ENCODE results near the gene SNX33.
"Not testable (repeated sequence)": the region's sequence is repeated elsewhere in the genome, so short reads cannot be mapped to it uniquely, and the experiment has no call there.

SNX33 gene

GRCh38 chr15:75675579-75676404 lies 28.1 kb downstream of the SNX33 start:
- no peaks in the 10 kb centered on the region for H3K27me3 ChIP-seq (ENCODE audit: insufficient read depth, low read length)
- H3K9me3 ChIP-seq (ENCODE audit: low read length), result no peaks in the 10 kb centered on the region
- no peak overlapping the region for H2AFZ ChIP-seq (ENCODE audit: low read depth, low read length)
- peaks cover 20% of the 10 kb centered on the region for H3K4me1 ChIP-seq (ENCODE audit: insufficient read depth, low read length)
- no peak overlapping the region for H3K4me3 ChIP-seq (ENCODE audit: low read length)
- H3K36me3 ChIP-seq (ENCODE audit: insufficient read depth, low read length), result no peaks in the 10 kb centered on the region

GRCh38 chr15:75676688-75677464 lies 29.2 kb downstream of the SNX33 start:
- Histone ChIP-seq H3K9me3 (ENCODE audit: low read length) (no peaks in the 10 kb centered on the region), H3K4me1 (ENCODE audit: insufficient read depth, low read length) (peaks cover 20% of the 10 kb centered on the region), H3K27me3 (ENCODE audit: insufficient read depth, low read length) (no peaks in the 10 kb centered on the region), H2AFZ (ENCODE audit: low read depth, low read length) (no peak overlapping the region), H3K36me3 (ENCODE audit: insufficient read depth, low read length) (no peaks in the 10 kb centered on the region), H3K4me3 (ENCODE audit: low read length) (no peak overlapping the region)

- Histone ChIP-seq H3K4me3 (ENCODE audit: low read length) (no peak overlapping the region), H3K4me1 (ENCODE audit: insufficient read depth, low read length) (peaks cover 20% of the 10 kb centered on the region), H2AFZ (ENCODE audit: low read depth, low read length) (no peak overlapping the region), H3K36me3 (ENCODE audit: insufficient read depth, low read length) (no peaks in the 10 kb centered on the region), H3K9me3 (ENCODE audit: low read length) (no peaks in the 10 kb centered on the region), H3K27me3 (ENCODE audit: insufficient read depth, low read length) (no peaks in the 10 kb centered on the region)
Measured at GRCh38 chr15:75677465-75678323, 30.0 kb downstream of the SNX33 start.

- H2AFZ ChIP-seq (ENCODE audit: low read depth, low read length); H3K36me3 ChIP-seq (ENCODE audit: insufficient read depth, low read length): not testable (repeated sequence)
Measured at GRCh38 chr15:75678324-75678690, 30.6 kb downstream of the SNX33 start.

GRCh38 chr15:75680007-75680789 lies 32.5 kb downstream of the SNX33 start:
- no peaks in the 10 kb centered on the region for H3K27me3 ChIP-seq (ENCODE audit: insufficient read depth, low read length)
- H3K4me1 ChIP-seq (ENCODE audit: insufficient read depth, low read length), result peaks cover 20% of the 10 kb centered on the region
- H3K4me3 ChIP-seq (ENCODE audit: low read length), result no peak overlapping the region
- no peaks in the 10 kb centered on the region for H3K36me3 ChIP-seq (ENCODE audit: insufficient read depth, low read length)
- no peak overlapping the region for H2AFZ ChIP-seq (ENCODE audit: low read depth, low read length)
- H3K9me3 ChIP-seq (ENCODE audit: low read length), result no peaks in the 10 kb centered on the region

More at GRCh38 chr15:75678324-75678690, 30.6 kb downstream of the SNX33 start:
- peaks cover 20% of the 10 kb centered on the region for H3K4me1 ChIP-seq (ENCODE audit: insufficient read depth, low read length)
- not testable (repeated sequence) for H3K27me3 ChIP-seq (ENCODE audit: insufficient read depth, low read length); H3K4me3 ChIP-seq (ENCODE audit: low read length); H3K9me3 ChIP-seq (ENCODE audit: low read length)

GRCh38 chr15:75682181-75683135 lies 34.7 kb downstream of the SNX33 start:
- Histone ChIP-seq H3K9me3 (ENCODE audit: low read length) (no peaks in the 10 kb centered on the region), H3K4me1 (ENCODE audit: insufficient read depth, low read length) (peaks cover 17% of the 10 kb centered on the region), H3K36me3 (ENCODE audit: insufficient read depth, low read length) (no peaks in the 10 kb centered on the region), H2AFZ (ENCODE audit: low read depth, low read length) (no peak overlapping the region), H3K4me3 (ENCODE audit: low read length) (no peak overlapping the region), H3K27me3 (ENCODE audit: insufficient read depth, low read length) (no peaks in the 10 kb centered on the region)

GRCh38 chr15:75683646-75684312 lies 36.1 kb downstream of the SNX33 start:
- H2AFZ ChIP-seq (ENCODE audit: low read depth, low read length); H3K4me3 ChIP-seq (ENCODE audit: low read length); H3K27me3 ChIP-seq (ENCODE audit: insufficient read depth, low read length); H3K36me3 ChIP-seq (ENCODE audit: insufficient read depth, low read length); H3K9me3 ChIP-seq (ENCODE audit: low read length): not testable (repeated sequence)
- H3K4me1 ChIP-seq (ENCODE audit: insufficient read depth, low read length), result peaks cover 13% of the 10 kb centered on the region

- no peaks in the 10 kb centered on the region for H3K9me3 ChIP-seq (ENCODE audit: low read length)
- no peak overlapping the region for H2AFZ ChIP-seq (ENCODE audit: low read depth, low read length)
- no peaks in the 10 kb centered on the region for H3K36me3 ChIP-seq (ENCODE audit: insufficient read depth, low read length)
- no peaks in the 10 kb centered on the region for H3K27me3 ChIP-seq (ENCODE audit: insufficient read depth, low read length)
- peaks cover 13% of the 10 kb centered on the region for H3K4me1 ChIP-seq (ENCODE audit: insufficient read depth, low read length)
- no peak overlapping the region for H3K4me3 ChIP-seq (ENCODE audit: low read length)
Measured at GRCh38 chr15:75684648-75685047, 36.9 kb downstream of the SNX33 start.

- no peaks in the 10 kb centered on the region for H3K9me3 ChIP-seq (ENCODE audit: low read length)
Measured at GRCh38 chr15:75685195-75685594, 37.5 kb downstream of the SNX33 start.

GRCh38 chr15:75686212-75686642 lies 38.5 kb downstream of the SNX33 start:
- H3K9me3 ChIP-seq (ENCODE audit: low read length); H3K4me1 ChIP-seq (ENCODE audit: insufficient read depth, low read length); H3K4me3 ChIP-seq (ENCODE audit: low read length); H2AFZ ChIP-seq (ENCODE audit: low read depth, low read length); H3K36me3 ChIP-seq (ENCODE audit: insufficient read depth, low read length); H3K27me3 ChIP-seq (ENCODE audit: insufficient read depth, low read length): not testable (repeated sequence)

More at GRCh38 chr15:75685195-75685594, 37.5 kb downstream of the SNX33 start:
- Histone ChIP-seq H3K27me3 (ENCODE audit: insufficient read depth, low read length) (no peaks in the 10 kb centered on the region), H3K4me1 (ENCODE audit: insufficient read depth, low read length) (peaks cover 10% of the 10 kb centered on the region), H2AFZ (ENCODE audit: low read depth, low read length) (no peak overlapping the region), H3K36me3 (ENCODE audit: insufficient read depth, low read length) (no peaks in the 10 kb centered on the region), H3K4me3 (ENCODE audit: low read length) (no peak overlapping the region)

GRCh38 chr15:75687486-75688277 lies 40.0 kb downstream of the SNX33 start:
- H3K9me3 ChIP-seq (ENCODE audit: low read length), result no peaks in the 10 kb centered on the region
- no peaks in the 10 kb centered on the region for H3K27me3 ChIP-seq (ENCODE audit: insufficient read depth, low read length)
- no peak overlapping the region for H3K4me3 ChIP-seq (ENCODE audit: low read length)
- H3K4me1 ChIP-seq (ENCODE audit: insufficient read depth, low read length), result peaks cover 3% of the 10 kb centered on the region
- H3K36me3 ChIP-seq (ENCODE audit: insufficient read depth, low read length), result no peaks in the 10 kb centered on the region
- H2AFZ ChIP-seq (ENCODE audit: low read depth, low read length), result no peak overlapping the region

All from neuron (in vitro differentiated cells).